Measurements from ENCODE around the gene RBBP4. TPM values are rescaled to one million over a fixed set of nuclear protein-coding genes. Genes with fewer than 3 reads are reported as not detected.
"Not testable (repeated sequence)": the region's sequence is repeated elsewhere in the genome, so short reads cannot be mapped to it uniquely, and the experiment has no call there.

The RBBP4 gene
- total RNA-seq, 1 donor from 2014 or later = 244 TPM

DNA sequence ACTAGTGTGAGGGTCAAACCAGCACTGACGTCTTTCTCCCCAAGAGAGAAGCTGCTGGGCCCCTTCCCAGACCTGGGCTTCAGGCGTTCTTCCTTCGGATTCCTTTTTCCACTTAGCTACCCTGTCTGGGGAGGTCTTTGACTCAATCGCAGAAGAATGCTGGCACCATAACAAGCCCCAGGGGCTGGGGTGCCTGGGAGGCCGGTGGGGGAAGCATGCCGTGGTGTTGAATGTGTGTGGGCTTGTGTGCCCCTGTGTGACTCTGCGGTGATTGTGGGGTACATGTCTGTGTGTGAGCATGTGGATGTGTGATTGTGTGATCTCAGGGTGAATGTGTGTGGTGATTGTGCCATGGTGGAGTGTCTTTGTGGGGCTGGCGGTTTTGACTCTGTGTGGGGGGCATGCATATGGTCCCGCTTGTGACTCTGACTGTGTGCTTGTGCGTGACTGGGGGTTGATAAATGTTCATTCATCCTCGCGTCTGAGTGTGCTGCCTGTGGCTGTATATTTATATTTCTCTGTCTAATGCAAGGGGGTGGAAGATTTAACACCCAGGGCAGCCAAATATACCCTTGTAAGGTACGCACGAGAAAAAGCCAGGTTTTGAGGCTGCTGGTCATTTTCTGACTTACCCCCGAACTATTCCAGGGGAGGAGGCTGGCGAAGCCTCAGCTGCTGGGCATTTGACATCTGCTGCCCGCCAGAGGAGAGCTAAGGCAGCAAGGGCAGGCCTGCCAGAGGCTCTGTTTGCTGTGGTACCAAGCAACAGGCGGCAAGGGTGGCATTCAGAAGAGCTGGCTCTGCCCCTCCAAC lies 52.7 kb downstream of the RBBP4 start:
- TF ChIP-seq, protein P1, sequence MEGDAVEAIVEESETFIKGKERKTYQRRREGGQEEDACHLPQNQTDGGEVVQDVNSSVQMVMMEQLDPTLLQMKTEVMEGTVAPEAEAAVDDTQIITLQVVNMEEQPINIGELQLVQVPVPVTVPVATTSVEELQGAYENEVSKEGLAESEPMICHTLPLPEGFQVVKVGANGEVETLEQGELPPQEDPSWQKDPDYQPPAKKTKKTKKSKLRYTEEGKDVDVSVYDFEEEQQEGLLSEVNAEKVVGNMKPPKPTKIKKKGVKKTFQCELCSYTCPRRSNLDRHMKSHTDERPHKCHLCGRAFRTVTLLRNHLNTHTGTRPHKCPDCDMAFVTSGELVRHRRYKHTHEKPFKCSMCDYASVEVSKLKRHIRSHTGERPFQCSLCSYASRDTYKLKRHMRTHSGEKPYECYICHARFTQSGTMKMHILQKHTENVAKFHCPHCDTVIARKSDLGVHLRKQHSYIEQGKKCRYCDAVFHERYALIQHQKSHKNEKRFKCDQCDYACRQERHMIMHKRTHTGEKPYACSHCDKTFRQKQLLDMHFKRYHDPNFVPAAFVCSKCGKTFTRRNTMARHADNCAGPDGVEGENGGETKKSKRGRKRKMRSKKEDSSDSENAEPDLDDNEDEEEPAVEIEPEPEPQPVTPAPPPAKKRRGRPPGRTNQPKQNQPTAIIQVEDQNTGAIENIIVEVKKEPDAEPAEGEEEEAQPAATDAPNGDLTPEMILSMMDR (IDR thresholded peaks at IDR 0.05) = no peak
- DNase-seq (ENCODE audit: extremely low spot score, unreplicated experiment) = peak; percentile 96
- Mint-ChIP-seq H3K36me3 (ENCODE audit: unreplicated experiment) (no peaks in the 10 kb centered on the region), H3K4me3 (ENCODE audit: unreplicated experiment) (peak overlapping the region; percentile 78), H3K4me1 (ENCODE audit: unreplicated experiment) (peaks cover 60% of the 10 kb centered on the region), H3K9me3 (ENCODE audit: unreplicated experiment) (no peaks in the 10 kb centered on the region), H3K27ac (ENCODE audit: unreplicated experiment) (peak overlapping the region; percentile 99), H3K27me3 (ENCODE audit: unreplicated experiment) (no peaks in the 10 kb centered on the region)

DNA sequence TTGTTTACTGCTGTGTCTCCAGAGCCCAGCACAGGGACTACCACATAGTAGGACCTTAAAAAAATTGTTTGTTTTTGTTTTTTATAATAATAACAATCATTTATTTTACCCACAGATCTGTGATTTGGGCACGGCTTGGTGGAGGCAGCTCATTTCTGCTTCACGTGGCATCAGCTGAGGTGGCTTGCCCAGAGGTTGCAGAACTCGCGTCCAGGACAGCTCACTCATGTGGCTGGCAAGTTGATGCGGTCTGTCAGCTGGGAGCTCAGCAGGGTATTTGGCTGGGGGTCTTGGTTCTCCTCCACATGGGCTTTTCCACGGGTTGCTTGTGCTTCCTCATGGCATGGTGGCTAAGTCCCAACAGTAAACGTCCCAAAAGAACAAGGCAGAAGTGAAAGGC lies 54.5 kb downstream of the RBBP4 start:
- no peak overlapping the region for H3K4me3 Mint-ChIP-seq (ENCODE audit: unreplicated experiment)
- H3K4me1 Mint-ChIP-seq (ENCODE audit: unreplicated experiment) = peaks cover 49% of the 10 kb centered on the region
- H3K27me3 Mint-ChIP-seq (ENCODE audit: unreplicated experiment) = no peaks in the 10 kb centered on the region
- no peaks in the 10 kb centered on the region for H3K36me3 Mint-ChIP-seq (ENCODE audit: unreplicated experiment)
- H3K27ac Mint-ChIP-seq (ENCODE audit: unreplicated experiment) = no peak overlapping the region
- DNase-seq (ENCODE audit: extremely low spot score, unreplicated experiment) = no peak
- TF ChIP-seq, protein P1 (IDR thresholded peaks at IDR 0.05) = no peak
- no peaks in the 10 kb centered on the region for H3K9me3 Mint-ChIP-seq (ENCODE audit: unreplicated experiment)

DNA sequence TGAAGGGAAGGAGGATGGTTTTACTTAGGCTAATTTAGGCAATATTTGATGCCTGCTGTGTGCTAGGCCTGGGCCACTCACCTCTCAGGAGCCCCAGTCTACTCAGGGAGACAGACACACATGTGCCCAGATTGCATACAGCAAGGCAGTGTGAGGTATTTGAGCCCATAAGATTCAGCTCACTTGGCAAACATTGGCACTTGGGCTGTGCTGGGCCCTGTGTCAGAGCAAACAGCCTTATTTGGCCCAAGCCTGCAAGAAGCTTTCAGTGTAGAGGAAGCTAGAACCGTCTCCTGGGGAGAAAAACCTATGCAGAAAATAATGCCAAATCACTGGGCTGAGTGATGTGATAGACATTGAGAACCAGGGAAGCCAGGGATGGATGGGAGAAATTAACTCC lies 55.5 kb downstream of the RBBP4 start:
- peaks cover 43% of the 10 kb centered on the region for H3K4me1 Mint-ChIP-seq (ENCODE audit: unreplicated experiment)
- TF ChIP-seq, protein P1 (IDR thresholded peaks at IDR 0.05) = no peak
- H3K36me3 Mint-ChIP-seq (ENCODE audit: unreplicated experiment) = no peaks in the 10 kb centered on the region
- H3K27ac Mint-ChIP-seq (ENCODE audit: unreplicated experiment) = peak overlapping the region; percentile 44
- H3K4me3 Mint-ChIP-seq (ENCODE audit: unreplicated experiment) = no peak overlapping the region
- H3K9me3 Mint-ChIP-seq (ENCODE audit: unreplicated experiment) = no peaks in the 10 kb centered on the region
- H3K27me3 Mint-ChIP-seq (ENCODE audit: unreplicated experiment) = no peaks in the 10 kb centered on the region
- DNase-seq (ENCODE audit: extremely low spot score, unreplicated experiment) = no peak

DNA sequence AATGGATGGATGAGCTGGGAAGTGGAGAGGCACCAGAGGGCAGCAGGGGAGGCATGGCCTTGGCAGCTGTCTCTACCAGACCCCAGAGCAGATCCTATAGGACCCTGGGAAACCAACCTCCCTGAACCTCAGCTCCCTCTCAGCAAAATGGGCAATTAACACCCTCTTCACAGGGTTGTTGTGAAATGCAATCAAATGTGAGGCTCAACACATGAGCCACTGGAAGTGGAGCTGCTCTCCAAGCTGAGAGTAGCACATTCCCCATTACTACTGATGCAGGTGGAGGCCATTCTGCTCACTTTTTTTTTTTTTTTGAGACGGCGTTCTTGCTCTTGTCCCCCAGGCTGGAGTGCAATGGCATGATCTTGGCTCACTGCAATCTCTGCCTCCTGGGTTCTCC lies 58.1 kb downstream of the RBBP4 start:
- Mint-ChIP-seq H3K36me3 (ENCODE audit: unreplicated experiment) (no peaks in the 10 kb centered on the region), H3K4me1 (ENCODE audit: unreplicated experiment) (peaks cover 35% of the 10 kb centered on the region), H3K4me3 (ENCODE audit: unreplicated experiment) (no peak overlapping the region), H3K27ac (ENCODE audit: unreplicated experiment) (no peak overlapping the region), H3K27me3 (ENCODE audit: unreplicated experiment) (no peaks in the 10 kb centered on the region), H3K9me3 (ENCODE audit: unreplicated experiment) (no peaks in the 10 kb centered on the region)
- TF ChIP-seq, protein P1 (IDR thresholded peaks at IDR 0.05) = no peak
- no peak for DNase-seq (ENCODE audit: extremely low spot score, unreplicated experiment)

DNA sequence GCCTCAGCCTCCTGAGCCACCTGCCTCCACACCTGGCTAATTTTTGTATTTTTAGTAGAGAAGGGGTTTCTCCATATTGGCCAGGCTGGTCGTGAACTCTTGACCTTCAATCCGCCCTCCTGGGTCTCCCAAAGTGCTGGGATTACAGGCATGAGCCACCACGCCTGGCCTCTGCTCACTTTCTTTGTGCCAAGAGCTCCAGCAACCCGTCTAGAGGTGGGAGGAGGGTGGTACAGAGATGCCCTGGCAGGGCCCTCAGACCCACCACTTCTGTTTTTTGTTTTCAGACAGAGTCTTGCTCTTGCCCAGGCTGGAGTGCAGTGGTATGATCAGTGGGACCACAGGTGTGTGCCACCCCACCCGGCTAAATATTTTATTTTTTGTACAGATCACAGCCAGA lies 58.5 kb downstream of the RBBP4 start:
- H3K36me3 Mint-ChIP-seq (ENCODE audit: unreplicated experiment) = no peaks in the 10 kb centered on the region
- H3K9me3 Mint-ChIP-seq (ENCODE audit: unreplicated experiment) = no peaks in the 10 kb centered on the region
- H3K4me1 Mint-ChIP-seq (ENCODE audit: unreplicated experiment) = peaks cover 31% of the 10 kb centered on the region
- no peak overlapping the region for H3K27ac Mint-ChIP-seq (ENCODE audit: unreplicated experiment)
- H3K27me3 Mint-ChIP-seq (ENCODE audit: unreplicated experiment) = no peaks in the 10 kb centered on the region
- no peak overlapping the region for H3K4me3 Mint-ChIP-seq (ENCODE audit: unreplicated experiment)
- TF ChIP-seq, protein P1 (IDR thresholded peaks at IDR 0.05) = no peak
- DNase-seq (ENCODE audit: extremely low spot score, unreplicated experiment) = no peak

DNA sequence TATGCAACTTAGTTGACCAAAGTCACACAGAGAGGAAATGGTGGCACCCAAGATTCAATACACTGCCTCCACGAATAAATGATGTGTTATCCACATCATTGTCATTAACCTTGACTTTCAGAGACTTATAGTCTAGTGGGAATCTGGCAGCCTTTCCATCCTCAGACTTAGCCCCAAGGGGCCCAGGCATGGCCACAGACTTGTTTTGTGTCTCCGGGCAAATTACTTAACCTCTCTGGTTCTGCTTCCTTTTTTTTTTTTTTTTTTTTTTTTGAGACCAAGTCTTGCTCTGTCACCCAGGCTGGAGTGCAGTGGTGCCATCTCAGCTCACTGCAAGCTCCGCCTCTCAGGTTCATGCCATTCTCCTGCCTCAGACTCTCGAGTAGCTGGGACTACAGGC lies 60.2 kb downstream of the RBBP4 start:
- H3K27me3 Mint-ChIP-seq (ENCODE audit: unreplicated experiment); H3K9me3 Mint-ChIP-seq (ENCODE audit: unreplicated experiment); DNase-seq (ENCODE audit: extremely low spot score, unreplicated experiment); H3K36me3 Mint-ChIP-seq (ENCODE audit: unreplicated experiment); H3K4me3 Mint-ChIP-seq (ENCODE audit: unreplicated experiment); H3K27ac Mint-ChIP-seq (ENCODE audit: unreplicated experiment): not testable (repeated sequence)
- peaks cover 22% of the 10 kb centered on the region for H3K4me1 Mint-ChIP-seq (ENCODE audit: unreplicated experiment)

Measured in osteocyte (in vitro differentiated cells).